Measurements from ENCODE around the gene C6orf132. TPM values are rescaled to one million over a fixed set of nuclear protein-coding genes. Genes with fewer than 3 reads are reported as not detected.

The C6orf132 gene
- total and polyA plus RNA-seq, 12 donors = 0.09 to 4.7 (median 1.4) TPM

GRCh38 chr6:42152024-42152423, 9.6 kb upstream of the C6orf132 start:
- H3K36me3 ChIP-seq (replicated peaks in 1 of 2) = no peaks in the 10 kb centered on the region
- H3K27ac ChIP-seq = no peak overlapping the region
- no peak for DNase-seq
- no peaks in the 10 kb centered on the region for H3K4me1 ChIP-seq (replicated peaks in 1 of 2)
- H3K27me3 ChIP-seq = no peaks in the 10 kb centered on the region
- no peak for TF ChIP-seq CTCF (IDR thresholded peaks at IDR 0.05)
- no peak for TF ChIP-seq POLR2A (IDR thresholded peaks at IDR 0.05)
- 80 to 91% (median 88%) methylated on average over 8 of the region's 8 CpGs for WGBS, 4 donors
- H3K9me3 ChIP-seq (replicated peaks in 1 of 3) = no peaks in the 10 kb centered on the region
- intact Hi-C loops (cut with DNase I) = no loop called here
- no peak overlapping the region for H3K4me3 ChIP-seq

GRCh38 chr6:42150254-42150653, 7.8 kb upstream of the C6orf132 start:
- intact Hi-C loops (cut with DNase I) = no loop called here
- H3K27me3 ChIP-seq = no peaks in the 10 kb centered on the region
- H3K9me3 ChIP-seq (replicated peaks in 1 of 3) = no peaks in the 10 kb centered on the region
- no peaks in the 10 kb centered on the region for H3K36me3 ChIP-seq (replicated peaks in 1 of 2)
- TF ChIP-seq CTCF (IDR thresholded peaks at IDR 0.05) (no peak), POLR2A (IDR thresholded peaks at IDR 0.05) (no peak)
- H3K4me3 ChIP-seq = no peak overlapping the region
- WGBS, 4 donors = 79 to 90% (median 85%) methylated on average over 8 of the region's 8 CpGs
- no peak overlapping the region for H3K27ac ChIP-seq
- no peak for DNase-seq
- H3K4me1 ChIP-seq (replicated peaks in 1 of 2) = no peaks in the 10 kb centered on the region

- Histone ChIP-seq H3K36me3 (replicated peaks in 1 of 2) (no peaks in the 10 kb centered on the region), H3K4me3 (no peak overlapping the region), H3K4me1 (replicated peaks in 1 of 2) (peaks cover 0 to under 1% of the 10 kb centered on the region in 2 donors), H3K27me3 (no peaks in the 10 kb centered on the region), H3K27ac (no peak overlapping the region), H3K9me3 (replicated peaks in 1 of 3) (no peaks in the 10 kb centered on the region)
- DNase-seq = peak in 1 of 7 donors; percentile 25
- intact Hi-C loops (cut with DNase I) = no loop called here
- WGBS, 4 donors = 54 to 61% (median 57%) methylated on average over 3 of the region's 3 CpGs
- TF ChIP-seq CTCF (IDR thresholded peaks at IDR 0.05) (no peak), POLR2A (IDR thresholded peaks at IDR 0.05) (no peak)
Measured at GRCh38 chr6:42148058-42148457, 5.6 kb upstream of the C6orf132 start.

GRCh38 chr6:42147138-42147562, 4.7 kb upstream of the C6orf132 start:
- DNase-seq = no peak

More at GRCh38 chr6:42147138-42147562, 4.7 kb upstream of the C6orf132 start:
- Histone ChIP-seq H3K9me3 (replicated peaks in 1 of 3) (no peaks in the 10 kb centered on the region), H3K4me3 (no peak overlapping the region), H3K27me3 (no peaks in the 10 kb centered on the region), H3K36me3 (replicated peaks in 1 of 2) (no peaks in the 10 kb centered on the region), H3K4me1 (replicated peaks in 1 of 2) (peaks cover 0 to 9% of the 10 kb centered on the region in 2 donors), H3K27ac (no peak overlapping the region)
- intact Hi-C loops (cut with DNase I) = no loop called here
- TF ChIP-seq POLR2A (IDR thresholded peaks at IDR 0.05) (no peak), CTCF (IDR thresholded peaks at IDR 0.05) (no peak)
- WGBS, 4 donors = 57 to 80% (median 67%) methylated on average over 10 of the region's 10 CpGs

Measured in adrenal gland (tissue), 12 donors.